NCI-H2227 treated with DMSO at 0.1 percent for 48 hours (cell line): ENCODE data around the gene EFHC2.
"Not testable (repeated sequence)": the region's sequence is repeated elsewhere in the genome, so short reads cannot be mapped to it uniquely, and the experiment has no call there.

Experiments used
- DNase-seq: peaks from one replicate; lab custom pipeline; 2025; lab: John Stamatoyannopoulos, UW

The EFHC2 gene

DNA sequence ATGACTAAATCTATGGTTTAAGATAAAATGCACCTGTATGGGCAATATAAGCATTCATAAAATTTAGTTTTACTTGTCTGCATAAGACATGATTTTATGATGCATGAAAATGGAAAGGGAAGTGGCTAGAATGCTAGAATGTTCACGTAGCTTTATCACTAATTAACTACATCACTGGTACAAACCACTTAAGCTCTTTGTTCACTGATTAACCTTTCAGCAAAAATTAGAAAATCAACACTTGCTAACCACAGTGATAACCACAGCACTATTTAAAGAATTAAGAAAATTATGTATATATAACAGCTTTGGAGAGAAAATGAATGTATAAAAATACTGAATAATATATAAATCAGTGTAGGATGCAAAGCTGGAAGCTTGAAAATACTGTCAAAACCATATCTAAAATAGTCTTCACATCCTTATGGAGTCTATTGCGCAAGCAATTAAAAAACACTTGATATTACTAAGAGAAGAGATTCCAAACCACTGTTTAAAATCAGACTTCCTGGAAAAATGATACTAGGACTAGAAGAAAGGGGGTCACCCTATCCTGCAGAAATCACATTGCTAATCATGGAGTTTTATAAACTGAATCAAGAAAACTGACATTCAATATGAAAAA, 51.9 kb downstream of the EFHC2 start:
- DNase-seq = no peak

DNA sequence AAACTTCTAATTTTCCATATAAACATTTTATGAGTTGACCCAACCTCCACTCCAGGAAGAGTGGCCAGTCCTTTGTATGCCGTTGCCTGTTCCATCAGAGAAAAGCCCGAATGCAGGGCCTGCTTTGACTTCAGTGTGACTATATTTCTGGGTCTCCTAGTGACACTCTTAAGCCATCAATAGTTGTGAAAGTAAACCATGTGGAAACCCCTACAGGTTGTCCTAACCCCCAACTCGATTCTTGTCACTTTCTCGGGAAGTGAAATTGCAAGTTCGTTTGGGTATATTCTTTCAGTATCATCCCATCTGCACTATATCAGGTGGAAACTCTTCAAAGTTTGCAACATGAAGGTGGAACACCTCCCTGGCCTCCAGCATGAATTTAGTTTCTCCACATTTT, 52.8 kb downstream of the EFHC2 start:
- DNase-seq = no peak

DNA sequence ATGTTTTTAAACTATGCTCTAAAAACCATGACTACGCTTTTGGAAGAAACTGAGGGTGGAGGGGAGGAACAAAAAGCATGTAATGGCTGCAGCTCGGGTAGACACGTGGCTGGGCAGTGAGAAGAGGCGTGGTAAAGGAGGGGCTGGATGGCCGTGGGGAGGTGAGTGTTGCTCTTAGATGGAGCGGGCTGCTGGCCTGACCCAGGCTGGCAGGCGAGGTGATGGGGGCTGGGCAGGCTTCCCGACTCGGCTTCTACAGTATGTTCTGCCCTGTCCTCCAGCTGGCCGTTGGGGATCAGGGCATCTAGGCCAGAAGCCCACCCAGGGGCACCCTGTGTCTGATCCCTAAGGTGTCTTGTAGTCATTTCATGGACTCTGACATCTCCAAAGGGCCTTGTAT, 60.7 kb downstream of the EFHC2 start:
- DNase-seq = no peak

DNA sequence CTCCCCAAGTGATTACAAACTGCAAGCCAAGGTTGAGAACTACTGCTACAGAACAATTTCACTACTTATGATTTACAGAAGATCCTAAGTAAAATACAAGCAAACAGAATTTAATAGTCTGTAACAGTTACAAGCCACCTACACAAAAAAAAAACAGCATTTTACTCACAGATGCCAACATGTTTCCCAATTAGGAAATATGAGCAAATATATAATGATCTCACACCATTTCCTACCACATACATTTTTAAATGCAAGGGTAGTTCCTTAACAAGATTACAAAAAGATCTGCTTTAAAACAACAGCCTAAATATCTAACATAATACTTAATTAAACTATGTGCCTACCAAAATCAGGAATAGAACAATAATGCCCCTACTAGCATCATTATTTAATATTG, 63.4 kb downstream of the EFHC2 start:
- no peak for DNase-seq

DNA sequence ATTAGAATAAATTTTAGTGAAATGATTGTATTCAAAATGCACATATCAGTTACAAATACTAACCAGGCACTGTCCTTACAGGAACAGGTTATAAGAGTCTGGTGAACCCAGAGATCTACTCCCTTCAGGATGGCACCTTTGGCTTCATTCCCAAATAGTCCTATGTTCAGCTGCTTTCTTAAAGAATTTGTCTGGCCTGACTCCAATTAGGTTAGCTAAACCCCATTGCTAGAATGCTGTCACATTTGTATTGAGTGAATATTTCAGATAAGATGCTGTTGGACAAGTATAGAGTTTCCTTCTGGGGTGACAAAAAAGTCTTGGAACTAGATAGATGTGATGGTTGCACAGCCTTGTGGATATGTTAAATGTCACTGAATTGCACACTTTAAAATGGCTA, 69.4 kb downstream of the EFHC2 start:
- DNase-seq = no peak

DNA sequence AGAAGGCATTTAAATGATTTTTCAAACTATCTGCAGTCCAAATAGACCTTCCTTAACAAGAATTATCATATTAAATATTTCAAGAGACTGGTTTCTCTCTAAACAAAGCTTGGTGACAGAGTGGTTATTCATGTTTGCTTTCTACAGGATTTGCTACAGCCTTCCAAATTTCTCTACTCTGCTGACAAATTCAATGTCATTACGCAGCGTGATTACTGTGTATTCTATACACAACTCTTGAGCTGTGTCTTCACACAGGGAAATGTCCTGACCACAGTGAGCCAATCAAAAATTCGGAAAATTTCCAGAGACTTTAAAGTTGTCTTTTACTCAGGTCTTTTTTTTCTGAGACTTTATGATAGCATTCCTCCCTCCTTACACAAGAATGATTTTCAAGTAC, 75.6 kb downstream of the EFHC2 start:
- no peak for DNase-seq

DNA sequence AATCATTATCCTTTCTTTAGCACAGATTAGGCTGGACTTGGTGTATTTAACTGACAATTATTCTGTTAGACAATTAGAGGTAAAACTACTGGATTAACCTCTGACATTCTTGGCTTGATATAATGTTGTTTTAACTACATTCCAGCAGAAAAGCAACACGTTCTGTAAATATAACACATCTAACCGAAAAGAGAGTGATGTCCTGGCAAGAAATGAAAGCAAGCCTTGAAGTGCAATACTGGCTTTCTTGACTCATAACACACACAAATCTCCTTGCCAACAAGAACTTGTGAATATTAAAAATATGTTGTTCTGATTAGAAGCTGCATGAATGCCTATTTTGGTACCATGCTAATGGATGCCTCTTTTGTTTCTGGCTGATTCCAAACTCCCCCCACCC, 76.4 kb downstream of the EFHC2 start:
- no peak for DNase-seq

DNA sequence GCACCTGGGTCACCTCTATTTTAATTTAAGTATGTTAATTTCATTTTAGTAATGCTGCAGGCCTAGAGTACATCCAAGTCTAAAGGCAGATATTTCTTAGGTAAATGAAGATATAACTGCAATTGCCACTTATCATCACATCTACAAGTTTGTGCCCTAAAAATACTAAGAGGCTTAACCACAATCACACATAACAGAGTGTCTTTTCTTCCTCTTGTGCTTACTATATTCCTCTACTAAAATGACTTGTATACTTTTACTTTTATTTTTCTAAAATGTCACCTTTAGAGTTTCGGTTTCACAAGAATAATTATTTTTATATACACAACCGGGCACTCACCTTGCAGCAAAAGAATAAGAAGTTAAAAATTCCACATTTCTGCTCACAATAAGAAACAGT, 77.9 kb downstream of the EFHC2 start:
- no peak for DNase-seq

DNA sequence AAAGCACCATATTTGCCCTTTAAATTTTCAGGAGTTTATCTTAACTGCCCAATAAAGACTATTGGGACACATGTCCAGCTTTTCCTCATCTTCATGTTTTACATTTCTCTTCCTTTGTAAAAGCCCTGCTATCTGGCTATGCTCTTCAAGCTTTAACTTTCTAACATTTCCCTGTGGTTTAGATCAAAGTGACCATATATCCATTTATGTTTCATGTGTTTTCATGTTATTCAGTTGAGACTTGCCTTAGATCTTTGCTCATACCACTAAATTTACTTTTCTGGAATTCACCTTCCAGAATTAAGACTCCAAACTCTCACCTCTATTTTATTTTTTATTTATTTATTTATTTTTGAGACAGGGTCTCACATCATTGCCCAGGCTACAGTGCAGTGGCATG, 78.5 kb downstream of the EFHC2 start:
- no peak for DNase-seq

DNA sequence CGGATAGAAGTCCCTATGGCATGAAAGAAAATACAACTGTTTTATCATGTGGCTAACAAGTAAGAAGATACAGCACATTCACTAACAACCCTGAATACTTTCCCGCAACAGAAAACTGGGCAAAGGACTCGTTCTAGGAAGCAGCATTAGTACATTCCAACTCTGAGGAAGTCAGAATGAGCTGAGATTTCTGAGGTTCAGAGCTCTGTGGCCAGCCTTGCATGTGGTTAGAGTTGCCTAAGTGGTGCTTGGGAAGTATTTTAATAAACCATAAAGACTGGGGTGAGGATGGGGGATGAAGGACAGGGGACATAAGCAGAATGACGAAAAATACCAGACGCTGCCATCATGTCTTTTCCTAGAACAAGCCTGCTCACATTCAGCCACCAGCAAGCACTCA, 82.2 kb downstream of the EFHC2 start:
- no peak for DNase-seq

DNA sequence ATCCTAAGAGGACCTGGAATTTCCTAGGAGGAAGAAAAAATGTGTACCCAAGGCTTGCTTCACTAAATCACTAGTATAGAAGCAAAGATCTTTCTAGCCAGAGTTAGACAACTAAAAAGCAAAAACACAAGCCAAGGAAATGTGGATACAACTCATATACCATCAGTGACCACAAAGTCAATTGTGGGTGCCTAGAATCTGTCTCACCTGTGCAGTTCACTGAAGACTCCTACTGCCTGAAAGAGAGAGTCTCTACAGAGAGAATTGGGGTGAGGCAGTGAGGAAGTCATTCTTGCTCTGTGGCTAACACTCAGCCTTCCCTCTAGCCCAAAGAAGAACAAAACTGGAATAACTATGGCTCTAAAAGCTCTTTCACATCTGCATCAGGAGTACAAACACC, 82.9 kb downstream of the EFHC2 start:
- DNase-seq = no peak

DNA sequence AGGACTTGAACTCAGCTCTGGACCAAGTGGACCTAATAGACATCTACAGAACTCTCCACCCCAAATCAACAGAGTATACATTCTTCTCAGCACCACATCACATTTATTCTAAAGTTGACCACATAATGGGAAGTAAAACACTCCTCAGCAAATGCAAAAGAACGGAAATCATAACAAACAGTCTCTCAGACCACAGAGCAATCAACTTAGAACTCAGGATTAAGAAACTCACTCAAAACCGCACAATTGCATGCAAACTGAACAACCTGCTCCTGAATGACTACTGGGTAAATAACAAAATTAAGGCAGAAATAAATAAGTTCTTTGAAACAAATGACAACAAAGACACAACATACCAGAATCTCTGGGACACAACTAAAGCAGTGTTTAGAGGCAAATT, 87.7 kb downstream of the EFHC2 start:
- not testable (repeated sequence) for DNase-seq

DNA sequence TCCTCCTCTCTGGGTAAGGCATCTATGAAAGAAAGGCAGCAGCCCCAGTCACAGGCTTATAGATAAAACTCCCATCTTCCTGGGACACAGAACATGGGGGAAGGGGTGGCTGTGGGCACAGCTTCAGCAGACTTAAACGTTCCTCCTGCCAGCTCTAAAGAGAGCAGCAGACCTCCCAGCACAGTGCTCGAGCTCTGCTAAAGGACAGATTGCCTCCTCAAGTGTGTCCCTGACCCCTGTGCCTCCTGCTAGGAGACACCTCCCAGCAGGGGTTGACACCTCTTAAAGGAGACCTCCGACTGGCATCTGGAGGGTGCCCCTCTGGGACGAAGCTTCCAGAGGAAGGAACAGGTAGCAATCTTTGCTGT, 89.9 kb downstream of the EFHC2 start:
- no peak for DNase-seq

DNA sequence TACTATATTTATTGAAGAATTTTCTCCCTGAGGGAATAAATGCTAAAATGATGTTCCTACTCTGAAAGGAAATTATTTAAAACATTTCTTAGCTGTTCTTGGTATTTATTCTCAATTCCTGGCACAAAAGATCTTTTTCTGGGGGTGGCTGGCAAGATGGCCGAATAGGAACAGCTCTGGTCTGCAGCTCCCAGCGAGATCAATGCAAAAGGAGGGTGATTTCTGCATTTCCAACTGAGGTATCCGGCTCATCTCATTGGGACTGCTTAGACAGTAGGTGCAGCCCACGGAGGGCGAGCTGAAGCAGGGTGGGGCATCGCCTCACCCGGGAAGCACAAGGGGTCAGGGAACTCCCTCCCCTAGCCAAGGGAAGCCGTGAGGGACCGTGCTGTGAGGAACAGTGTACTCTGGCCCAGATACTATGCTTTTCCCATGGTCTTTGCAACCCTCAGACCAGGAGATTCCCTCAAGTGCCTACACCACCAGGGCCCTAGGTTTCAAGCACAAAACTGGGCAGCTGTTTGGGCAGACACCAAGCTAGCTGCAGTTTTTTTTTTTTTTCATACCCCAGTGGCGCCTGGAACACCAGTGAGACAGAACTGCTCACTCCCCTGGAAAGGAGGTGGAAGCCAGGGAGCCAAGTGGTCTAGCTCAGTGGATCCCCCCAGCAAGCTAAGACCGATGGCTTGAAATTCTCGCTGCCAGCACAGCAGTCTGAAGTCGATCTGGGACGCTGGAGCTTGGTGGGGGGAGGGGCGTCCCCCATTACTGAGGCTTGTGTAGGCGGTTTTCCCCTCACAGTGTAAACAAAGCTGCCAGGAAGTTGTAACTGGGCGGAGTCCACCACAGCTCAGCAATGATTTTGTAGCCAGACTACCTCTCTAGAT, 90.5 kb downstream of the EFHC2 start:
- DNase-seq = not testable (repeated sequence)

DNA sequence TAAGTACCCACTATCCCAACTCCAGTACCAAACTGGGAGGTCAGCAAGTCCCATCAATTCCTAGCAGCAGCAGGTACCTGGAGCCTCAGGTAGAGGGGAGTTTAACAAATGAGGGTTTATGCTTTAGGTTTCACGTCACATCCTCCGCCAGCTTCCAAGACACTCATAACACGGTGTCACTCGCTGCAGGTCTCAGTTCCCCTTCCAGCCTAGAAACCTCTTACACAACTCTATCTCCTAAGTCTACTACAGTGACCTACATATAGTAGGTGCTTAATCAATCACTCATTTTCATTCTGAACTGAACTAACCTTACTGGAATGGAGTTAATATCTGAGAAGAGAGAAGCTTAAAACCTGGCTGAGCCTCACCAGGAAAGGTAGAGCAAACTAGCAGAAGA, 96.0 kb downstream of the EFHC2 start:
- DNase-seq = no peak

DNA sequence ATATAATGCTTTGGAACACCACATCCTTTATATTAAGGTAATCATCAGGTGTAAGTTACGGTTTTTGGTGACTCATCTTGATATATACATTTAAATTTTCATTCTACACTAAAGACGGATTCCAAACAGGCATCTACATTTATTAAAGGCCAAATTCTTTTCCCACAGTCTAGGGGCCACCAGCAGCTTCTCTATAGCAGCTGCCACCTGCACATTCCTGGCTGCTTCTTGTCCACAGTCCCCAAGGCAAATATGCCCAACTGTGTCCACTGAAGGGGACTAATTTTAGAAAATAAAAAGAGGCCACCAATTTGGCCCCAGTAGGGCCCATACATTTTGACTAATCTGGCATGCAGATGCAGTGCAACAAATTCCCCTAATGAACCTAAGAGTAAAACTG, 96.6 kb downstream of the EFHC2 start:
- DNase-seq = no peak

DNA sequence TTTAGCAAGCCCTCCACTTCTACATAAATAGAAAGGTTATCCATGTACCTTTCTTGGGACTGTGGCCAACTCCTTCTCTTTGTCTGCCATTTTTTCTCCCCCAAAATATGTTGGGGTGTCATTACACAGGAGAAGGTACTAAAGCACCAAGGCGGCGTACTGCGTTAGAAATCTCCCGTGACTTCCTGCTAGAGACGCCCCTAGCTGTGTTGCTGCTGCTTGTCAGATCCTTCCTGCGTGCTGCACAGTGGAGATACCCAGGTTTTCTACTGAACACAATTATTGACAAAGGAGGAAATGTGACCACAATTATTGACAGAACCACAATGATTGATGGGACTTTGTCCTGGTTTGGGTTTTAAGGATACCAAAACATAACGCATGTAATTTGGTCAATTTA, 97.7 kb downstream of the EFHC2 start:
- DNase-seq = no peak

DNA sequence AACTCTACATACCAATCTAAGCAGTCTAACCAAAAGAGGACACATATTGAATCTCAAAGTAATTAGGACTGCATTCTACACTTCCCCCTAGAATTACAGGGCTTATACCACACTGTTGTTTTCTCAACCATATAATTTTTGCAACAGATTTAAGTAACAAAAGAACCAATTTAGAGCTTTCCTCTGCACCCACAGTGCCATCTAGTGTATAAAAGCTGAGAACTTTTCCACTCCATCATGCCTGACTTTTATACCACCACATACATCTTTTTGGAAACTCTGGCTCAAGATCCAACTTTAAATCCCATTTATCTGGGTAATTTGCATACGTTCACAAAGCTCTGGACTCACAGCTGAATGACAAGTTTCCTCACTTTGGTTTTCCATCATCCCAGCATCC, 99.5 kb downstream of the EFHC2 start:
- peak; percentile 55 for DNase-seq

DNA sequence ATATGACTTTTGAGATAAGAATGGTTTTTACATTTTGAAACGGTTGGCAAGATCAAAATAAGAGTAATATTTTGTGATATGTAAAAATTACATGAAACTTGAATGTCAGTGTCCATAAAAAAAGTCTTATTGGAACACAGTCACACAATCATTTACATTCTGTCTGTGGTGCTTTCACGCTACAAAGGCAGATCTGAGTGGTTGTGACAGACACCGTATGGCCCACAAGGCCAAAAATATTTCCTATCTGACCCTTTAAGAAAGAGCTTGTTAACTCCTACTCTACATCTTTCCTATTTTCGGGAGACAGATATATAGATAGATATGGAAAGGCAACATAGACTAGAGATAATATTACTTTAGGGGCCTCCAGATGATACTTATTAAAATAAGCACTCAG, 101.9 kb downstream of the EFHC2 start:
- DNase-seq = no peak

DNA sequence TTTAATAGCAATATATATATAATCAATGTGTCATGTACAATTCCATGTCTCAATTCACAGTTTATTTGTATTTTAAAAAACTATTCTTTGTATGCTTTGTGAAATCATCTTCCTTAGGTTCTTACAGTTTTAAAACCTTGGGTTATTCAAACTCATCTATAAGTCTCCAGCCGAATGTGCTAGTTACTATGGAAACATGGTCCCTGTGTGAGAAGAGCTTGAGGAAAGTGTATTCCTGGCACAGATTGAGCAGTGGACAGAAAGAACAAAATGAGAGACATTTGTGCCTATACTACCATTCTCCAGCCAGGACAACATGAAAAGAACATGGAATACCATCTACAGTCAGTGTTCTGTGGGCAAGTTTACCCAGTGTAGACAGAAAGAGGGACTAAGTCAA, 103.4 kb downstream of the EFHC2 start:
- no peak for DNase-seq

DNA sequence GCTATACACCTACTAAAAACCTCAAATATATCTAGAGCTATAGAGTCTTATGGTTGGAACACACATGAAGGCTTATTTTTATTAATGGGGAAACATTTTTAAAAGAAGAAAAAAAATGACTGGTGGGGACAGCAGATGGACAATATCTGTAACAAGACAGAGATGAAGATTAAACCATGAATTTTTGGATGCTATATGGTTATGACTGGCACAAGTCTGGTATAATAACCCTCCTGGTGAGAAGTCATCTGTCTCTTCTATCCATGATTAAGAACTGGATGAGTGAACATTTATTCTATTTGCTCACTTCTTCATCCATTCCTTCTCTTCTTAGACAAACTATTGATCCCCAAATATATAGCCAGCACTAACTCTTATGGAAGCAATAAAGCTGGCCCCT, 104.4 kb downstream of the EFHC2 start:
- DNase-seq = no peak

DNA sequence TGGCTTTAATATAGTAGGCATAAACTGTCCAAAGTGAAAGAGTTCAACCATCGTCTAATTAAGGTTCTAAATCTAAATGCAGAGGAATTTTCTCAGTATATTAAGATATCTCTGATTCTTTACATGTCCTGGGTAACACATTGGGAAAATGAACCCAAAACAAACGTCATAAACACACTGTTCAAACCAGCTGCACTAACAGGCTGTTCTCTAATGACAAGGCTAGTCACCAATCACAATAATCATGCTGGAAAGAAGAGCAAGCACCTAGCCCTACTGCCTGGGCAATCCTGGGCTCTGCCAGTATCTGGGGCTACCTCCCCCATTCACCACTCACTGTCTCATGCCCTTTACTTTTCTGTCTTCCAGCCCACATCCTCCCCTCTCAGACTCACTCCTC, 107.9 kb downstream of the EFHC2 start:
- DNase-seq = no peak

DNA sequence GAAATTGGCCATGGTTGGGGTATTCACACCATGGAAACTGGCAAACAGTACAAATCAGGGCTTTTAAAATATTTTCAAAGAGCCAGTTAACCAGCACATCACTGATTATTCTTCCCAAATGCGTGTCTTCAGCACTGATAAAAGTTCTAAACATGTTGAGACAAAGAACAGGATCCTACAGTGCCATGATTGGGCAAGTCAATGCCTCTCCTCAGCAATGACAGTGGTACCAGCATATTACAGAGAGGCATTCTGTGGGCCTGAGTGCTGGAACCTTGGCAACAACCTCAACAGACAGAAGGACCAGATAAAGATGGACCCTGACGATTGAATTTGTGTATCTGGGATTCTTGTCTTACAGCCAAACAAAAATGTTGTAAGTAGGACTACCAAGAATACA, 108.9 kb downstream of the EFHC2 start:
- no peak for DNase-seq

DNA sequence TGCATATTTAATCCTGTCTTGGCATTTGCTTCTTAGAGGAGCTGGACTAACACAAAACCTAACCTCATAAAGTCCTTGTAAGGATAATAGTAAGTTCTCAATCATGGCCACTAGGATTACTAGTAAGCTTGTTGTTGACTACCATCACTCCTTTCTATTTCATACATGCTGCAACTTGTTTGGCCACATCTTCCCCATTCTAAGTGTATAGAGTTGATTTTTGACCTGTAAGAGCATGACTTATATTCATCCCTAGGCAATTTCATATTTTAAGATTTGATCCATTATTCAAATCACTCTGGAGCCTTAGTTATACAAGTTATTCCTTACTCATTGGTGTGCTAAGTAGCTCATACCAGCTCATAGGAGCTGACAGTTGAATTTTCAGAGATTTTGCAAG, 109.4 kb downstream of the EFHC2 start:
- no peak for DNase-seq
